GM19099 (cell line): ENCODE results near the gene TMEM181.

ENCODE experiments used
- POLR2A ChIP-seq: IDR thresholded peaks from 3 replicates; pipeline ENCODE4 v1.6.1; 2011; ENCODE audit warnings: low read depth; ENCODE audit not compliant: insufficient read length; ENCODE audit errors: extremely low read depth

The TMEM181 gene

GRCh38 chr6:158557927-158558326, 2.0 kb upstream of the TMEM181 start:
- TF ChIP-seq POLR2A, result no peak

DNA sequence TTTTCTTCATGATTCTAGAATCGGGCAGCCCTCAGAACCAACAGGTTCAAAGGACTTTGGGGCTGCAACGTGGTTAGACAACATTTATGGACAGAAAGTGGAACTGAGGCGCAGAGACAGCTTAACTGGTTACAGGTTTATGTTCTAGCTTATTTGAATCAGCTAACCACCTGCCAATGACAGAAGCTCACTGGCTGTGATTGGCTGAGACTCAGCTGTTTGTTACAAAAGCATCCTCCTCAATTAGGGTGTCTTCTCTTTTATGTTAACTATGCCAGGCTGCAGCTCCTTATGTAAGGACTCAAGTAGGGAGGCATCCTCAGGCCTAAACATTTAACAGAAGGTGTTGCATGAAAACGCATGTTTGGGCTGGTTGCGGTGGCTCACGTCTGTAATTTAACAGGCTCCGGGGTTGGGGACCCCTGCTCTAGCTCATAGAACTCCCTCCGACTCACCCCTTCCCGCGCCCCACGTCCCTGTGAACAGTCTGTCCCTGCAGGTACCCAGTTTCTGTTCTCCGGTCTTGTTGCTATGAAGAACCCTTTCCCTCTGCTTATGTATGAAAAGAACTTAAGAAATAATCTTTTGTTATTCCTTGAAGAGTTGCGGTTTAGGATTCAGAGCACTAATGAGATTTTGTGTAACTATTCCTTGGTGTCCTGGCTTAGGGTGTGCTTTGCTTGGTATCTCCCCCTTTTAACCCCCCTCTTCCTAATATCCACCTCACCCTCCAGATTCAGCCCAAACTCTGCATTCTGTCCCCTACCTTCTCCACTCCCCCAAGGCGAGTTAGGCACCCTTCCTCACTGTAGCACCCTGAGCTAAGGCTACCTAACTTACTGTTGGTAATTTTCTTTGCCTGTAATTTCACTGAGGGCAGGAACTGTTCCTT, 1.2 kb upstream of the TMEM181 start:
- TF ChIP-seq POLR2A, result no peak

DNA sequence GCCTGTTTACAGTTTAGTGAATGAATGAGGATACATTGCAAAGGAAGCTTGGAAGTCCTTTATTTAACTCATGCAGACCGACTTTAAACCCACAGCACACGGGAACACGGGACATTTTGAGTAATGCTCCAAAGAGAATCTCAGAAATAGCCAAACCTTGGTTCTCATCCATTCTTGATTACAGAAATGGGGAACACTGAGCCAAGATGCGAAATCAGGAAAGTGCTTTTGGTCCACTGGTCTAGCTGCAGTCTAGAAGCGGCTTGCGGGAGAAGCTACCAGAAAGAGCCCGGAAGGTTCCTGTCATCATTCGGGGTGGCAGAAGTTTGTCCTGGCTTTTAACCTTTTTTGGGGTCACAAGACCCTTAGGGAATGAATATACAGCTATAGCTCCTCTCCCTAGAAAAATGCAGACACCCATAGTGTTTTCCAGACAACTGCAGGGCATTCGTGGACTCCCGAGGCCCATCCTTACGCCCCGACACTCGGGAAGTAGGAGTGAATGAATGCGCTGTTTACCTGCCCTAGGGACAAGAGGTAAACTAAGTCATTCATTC, 475 bp upstream of the TMEM181 start:
- TF ChIP-seq POLR2A, result no peak

DNA sequence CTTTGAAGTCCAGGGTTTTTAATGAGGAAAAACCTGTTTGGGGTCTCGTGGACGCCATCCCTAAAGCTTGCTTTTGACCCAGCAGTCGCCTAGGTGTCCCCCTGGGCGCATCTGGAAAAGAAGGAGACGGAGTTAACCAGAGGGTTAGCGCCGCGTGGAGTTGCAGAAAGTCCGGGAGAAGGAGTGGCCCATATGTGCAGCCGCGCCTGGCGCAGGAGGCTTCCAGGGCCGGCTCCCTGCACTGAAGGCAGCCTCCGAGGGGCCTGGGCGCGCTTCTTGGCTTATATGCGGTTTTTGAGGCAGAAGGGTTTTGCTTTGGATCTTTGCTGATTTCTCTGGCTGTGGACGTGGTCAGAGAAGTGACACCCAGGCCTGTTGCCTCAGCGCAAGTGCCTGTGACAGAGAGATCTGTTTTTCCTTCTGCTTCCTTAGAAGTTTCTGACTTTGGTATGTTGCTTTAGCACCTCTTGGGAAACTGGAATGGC, 987 bp downstream of the TMEM181 start:
- no peak for TF ChIP-seq POLR2A

DNA sequence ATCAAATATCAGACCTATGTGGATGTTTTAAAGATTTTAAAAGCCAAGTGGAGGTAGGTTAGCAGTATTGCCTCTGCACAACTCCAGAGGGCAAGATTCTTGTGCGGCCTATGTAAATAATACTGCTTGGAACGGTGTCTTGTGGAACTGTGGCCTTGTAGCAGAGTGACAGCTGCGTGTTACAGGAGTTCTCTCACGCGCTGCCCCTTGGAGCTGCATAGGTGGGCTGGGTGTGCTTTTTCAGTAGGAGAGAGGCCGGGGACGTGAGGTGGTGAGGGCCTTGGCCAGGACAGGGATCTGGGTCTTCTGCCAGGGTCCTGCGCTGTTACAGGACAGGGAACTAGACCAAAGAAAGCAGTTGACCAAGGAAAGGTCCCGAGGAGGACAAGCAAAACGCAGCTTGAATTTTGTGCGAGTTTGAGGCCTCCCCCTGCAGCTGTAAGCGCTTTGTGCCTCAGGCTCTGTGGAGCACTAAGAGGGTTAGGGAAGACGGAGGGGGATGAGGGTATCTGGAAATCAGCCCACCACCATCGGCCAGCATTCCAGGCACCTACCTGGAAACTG, 1.5 kb downstream of the TMEM181 start:
- TF ChIP-seq POLR2A, result no peak

GRCh38 chr6:158561938-158562337, 2.0 kb downstream of the TMEM181 start:
- no peak for TF ChIP-seq POLR2A

DNA sequence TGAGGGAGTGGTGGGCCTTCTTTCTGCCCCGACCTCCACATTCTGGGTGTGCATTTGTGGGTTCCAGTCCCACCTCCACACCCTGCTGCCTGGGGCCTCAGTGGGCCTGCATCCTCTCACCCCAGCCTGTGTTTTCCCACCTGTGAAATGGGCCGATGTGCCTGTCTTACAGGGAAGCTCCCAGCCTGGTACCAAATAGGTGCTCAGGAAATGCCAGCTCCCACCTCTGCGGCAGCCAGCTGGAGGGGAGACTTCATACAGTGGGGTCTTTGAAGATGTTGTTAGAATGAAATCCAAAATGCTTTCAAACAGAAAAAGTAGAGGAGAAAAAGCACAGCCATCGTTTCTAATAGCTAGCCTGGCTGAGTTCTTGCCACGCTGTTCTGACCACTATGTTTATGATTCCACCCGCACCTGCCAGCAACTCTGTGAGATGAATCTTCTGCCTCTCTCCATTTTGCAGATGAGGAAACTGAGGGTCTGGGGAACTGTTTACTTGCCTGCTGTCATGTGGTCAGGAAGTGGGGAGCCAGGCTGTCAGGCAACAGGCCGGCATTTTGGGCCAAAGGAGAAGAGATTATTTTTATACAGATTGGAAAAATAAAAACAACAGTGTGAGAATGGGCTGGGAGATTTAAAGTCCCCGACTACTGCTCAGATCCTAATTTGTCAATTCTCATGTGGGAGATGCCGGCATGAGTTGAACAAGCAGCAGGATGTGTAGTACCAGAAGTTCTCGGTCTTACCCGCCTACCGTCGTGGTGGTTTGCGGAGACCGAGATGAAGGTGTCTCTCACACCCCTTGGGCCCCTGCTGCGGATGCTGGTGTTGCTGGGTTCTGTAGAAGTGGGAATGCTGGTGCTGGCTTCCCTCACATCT, 4.6 kb downstream of the TMEM181 start:
- no peak for TF ChIP-seq POLR2A

GRCh38 chr6:158565122-158565429, 5.2 kb downstream of the TMEM181 start:
- TF ChIP-seq POLR2A, result no peak

GRCh38 chr6:158565482-158566040, 5.7 kb downstream of the TMEM181 start:
- no peak for TF ChIP-seq POLR2A

- no peak for TF ChIP-seq POLR2A
These were observed 6.4 kb downstream of the TMEM181 start for GRCh38 chr6:158566207-158566818.

DNA sequence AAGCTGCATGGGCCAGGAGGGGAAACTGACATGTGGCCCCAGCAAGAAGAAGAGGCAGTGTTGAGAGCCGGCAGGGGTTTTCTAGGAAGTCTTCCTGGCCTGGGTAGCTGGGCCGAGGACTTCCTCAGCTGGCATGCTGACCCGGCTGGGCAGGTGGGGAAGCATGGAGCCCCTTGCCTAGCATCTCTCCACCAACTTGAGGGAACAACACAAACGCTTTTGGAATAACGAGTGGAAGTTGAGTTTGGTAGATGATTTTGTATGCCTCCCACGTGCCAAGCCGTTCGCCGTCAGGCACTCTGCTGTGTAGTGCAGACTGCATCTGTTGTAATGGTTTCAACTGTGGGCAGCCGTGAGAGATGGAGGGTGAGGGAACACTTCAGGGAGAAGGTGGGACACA, 7.3 kb downstream of the TMEM181 start:
- TF ChIP-seq POLR2A, result no peak

GRCh38 chr6:158567871-158568401, 8.0 kb downstream of the TMEM181 start:
- TF ChIP-seq POLR2A, result no peak

GRCh38 chr6:158568549-158568948, 8.7 kb downstream of the TMEM181 start:
- TF ChIP-seq POLR2A, result no peak

DNA sequence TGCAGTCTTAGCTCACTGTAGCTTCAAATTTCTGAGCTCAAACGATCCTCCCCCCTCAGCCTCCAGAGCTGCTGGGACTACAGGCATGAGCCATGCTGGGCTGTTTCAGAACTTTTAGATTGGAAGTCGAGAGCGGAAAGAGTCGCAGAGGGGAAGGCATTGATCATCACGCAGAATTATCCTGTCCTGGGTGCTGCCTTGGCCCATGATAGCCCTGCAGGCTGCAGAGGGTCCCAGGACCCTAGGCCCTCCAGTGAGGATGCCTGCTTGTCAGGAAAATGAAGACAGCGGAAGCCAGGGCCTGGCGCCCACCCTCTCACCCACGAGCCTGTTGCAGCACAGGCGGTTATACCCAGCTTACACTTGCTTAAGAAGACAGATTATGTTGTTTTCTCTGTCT, 9.1 kb downstream of the TMEM181 start:
- TF ChIP-seq POLR2A, result no peak
